Body of pancreas (tissue), 4 donors: Measurements from ENCODE around the gene KCP.

ENCODE experiments used
- CTCF ChIP-seq, 7 experiments: fragments of 450-650 bp in 4 of 7; fragments of 200-600 bp in 3 of 7; sonication (generic) in 3 of 7; IDR thresholded peaks; one replicate each; pipeline ENCODE4 v1.5.1; 2016 to 2019; ENCODE audit warnings: antibody characterized with exemption in 7 of 7
- POLR2A ChIP-seq, 3 donors: fragments of 450-650 bp; IDR thresholded peaks; one replicate each; pipeline ENCODE4 v1.6.1; 2016; ENCODE audit warnings: antibody characterized with exemption in 3 of 3, mild to moderate bottlenecking in 2 of 3

GRCh38 chr7:128906001-128906765 lies 4.3 kb downstream of the KCP start:
- TF ChIP-seq POLR2A (IDR thresholded peaks at IDR 0.05) (no peak), CTCF (IDR thresholded peaks at IDR 0.05) (no peak)
